ENCODE results near the gene MANBA.
A peak's percentile ranks its signal among the peaks of the same experiment; 100 is the strongest.

MANBA gene

DNA sequence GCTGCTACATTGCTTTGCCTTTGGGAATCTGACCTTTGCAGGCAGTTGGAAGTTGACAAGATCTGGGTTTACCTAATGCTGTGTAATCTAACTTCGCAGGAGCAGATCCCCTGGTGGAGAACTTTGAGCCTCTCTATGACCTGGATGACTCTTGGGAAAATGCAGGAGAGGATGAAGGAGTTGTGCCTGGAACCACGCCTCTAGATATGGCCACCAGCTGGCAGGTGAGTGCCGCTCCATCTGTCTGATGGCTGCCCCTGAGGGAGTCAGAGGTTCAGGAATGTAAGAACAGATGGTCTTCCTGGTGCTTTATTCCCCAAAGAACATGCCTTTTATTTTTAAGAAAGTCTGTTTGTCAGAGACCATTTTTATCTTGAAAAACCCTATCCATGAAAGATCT is 150.3 kb downstream of the MANBA start:
- H3K4me1 ChIP-seq (ENCODE audit: control insufficient read depth in 1 of 2, insufficient read depth in 2 of 2, low read length in 2 of 2) = peaks cover 5 to 9% of the 10 kb centered on the region in 2 experiments
- H3K27me3 ChIP-seq (ENCODE audit: insufficient read depth, low read length) = no peaks in the 10 kb centered on the region
- peaks cover 32 to 45% of the 10 kb centered on the region in 2 experiments for H3K36me3 ChIP-seq (ENCODE audit: control insufficient read depth in 1 of 2, insufficient read depth in 2 of 2, low read length in 2 of 2)
- H4K91ac ChIP-seq (ENCODE audit: low read depth, low read length) = no peak overlapping the region
- H3K9ac ChIP-seq (ENCODE audit: low read length) = no peak overlapping the region
- H3K79me1 ChIP-seq (ENCODE audit: low read length) = no peaks in the 10 kb centered on the region
- H2BK120ac ChIP-seq (ENCODE audit: insufficient read depth, low read length, poor library complexity) = no peak overlapping the region
- peak in 1 of 2 donors; percentile 35 for DNase-seq
- no peak overlapping the region for H2BK5ac ChIP-seq (ENCODE audit: low read depth, low read length, poor library complexity)
- no peak overlapping the region for H3K23ac ChIP-seq (ENCODE audit: low read length)
- H3K4ac ChIP-seq (ENCODE audit: low read depth, low read length) = no peak overlapping the region
- H2AK5ac ChIP-seq (ENCODE audit: low read length) = no peak overlapping the region
- H3K9me3 ChIP-seq (ENCODE audit: insufficient read depth, low read depth, low read length) = no peaks in the 10 kb centered on the region
- H3K79me2 ChIP-seq (ENCODE audit: control insufficient read depth, insufficient read depth, low read length, poor library complexity) = no peaks in the 10 kb centered on the region
- no peak overlapping the region for H3K18ac ChIP-seq (ENCODE audit: low read length)
- no peak overlapping the region for H2AFZ ChIP-seq (ENCODE audit: insufficient read depth, low read length, poor library complexity)
- H3K14ac ChIP-seq (ENCODE audit: low read length) = no peak overlapping the region
- H3K27ac ChIP-seq (ENCODE audit: low read depth, low read length) = no peak overlapping the region
- no peak overlapping the region for H3K4me2 ChIP-seq (ENCODE audit: low read length)
- no peak overlapping the region for H2BK12ac ChIP-seq (ENCODE audit: low read length)
- no peak overlapping the region for H4K8ac ChIP-seq (ENCODE audit: low read depth, low read length)
- no CpG with 5 or more reads among the region's 3 CpGs for WGBS (ENCODE audit: extremely low coverage, insufficient coverage, insufficient read length)
- no peak overlapping the region for H3K4me3 ChIP-seq (ENCODE audit: low read depth, low read length)
- H4K12ac ChIP-seq (ENCODE audit: low read depth, low read length) = no peak overlapping the region

DNA sequence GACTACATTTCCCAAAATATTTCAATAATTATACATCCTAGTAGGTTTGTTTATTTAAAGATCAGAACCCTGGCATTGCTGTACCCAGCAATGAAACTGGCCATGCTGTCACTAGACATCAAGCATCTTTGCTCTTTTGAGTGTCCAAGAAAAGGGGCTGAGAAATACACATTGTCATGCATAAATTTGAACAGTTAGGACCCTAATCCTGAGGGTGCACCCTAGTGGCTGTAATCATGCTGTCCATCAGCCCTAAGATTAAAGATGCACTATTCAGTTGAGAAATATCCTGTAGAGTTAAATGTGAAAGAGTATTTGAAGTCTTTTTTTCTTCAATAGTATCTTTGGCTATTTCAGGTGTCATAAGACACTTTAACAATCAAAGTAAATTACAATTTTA is 150.8 kb downstream of the MANBA start:
- Histone ChIP-seq H3K4me3 (ENCODE audit: low read depth, low read length) (no peak overlapping the region), H4K12ac (ENCODE audit: low read depth, low read length) (no peak overlapping the region), H3K27me3 (ENCODE audit: insufficient read depth, low read length) (no peaks in the 10 kb centered on the region)

DNA sequence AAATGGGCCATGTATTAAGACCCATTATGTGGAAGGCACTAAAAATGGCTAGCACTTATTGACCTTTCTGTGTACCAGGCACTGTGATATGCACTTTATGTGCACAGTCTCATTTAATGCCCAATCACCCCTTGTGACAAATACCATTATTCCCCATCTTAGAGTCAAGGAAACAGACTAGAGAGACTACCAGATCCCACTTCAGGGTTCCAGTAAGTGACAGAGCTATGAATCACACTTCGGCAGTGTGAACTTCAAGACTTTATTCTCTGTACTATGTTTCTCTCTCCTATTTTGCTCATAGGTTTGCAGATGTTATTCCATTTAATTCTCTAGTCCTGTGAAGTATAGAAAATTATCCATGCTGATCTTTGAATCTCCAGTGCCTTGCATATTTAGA is 152.6 kb downstream of the MANBA start:
- H3K9ac ChIP-seq (ENCODE audit: low read length) = no peak overlapping the region
- H3K27ac ChIP-seq (ENCODE audit: low read depth, low read length) = no peak overlapping the region
- H4K12ac ChIP-seq (ENCODE audit: low read depth, low read length) = no peak overlapping the region
- no peak overlapping the region for H4K91ac ChIP-seq (ENCODE audit: low read depth, low read length)
- H3K14ac ChIP-seq (ENCODE audit: low read length) = no peak overlapping the region
- no peak overlapping the region for H2BK5ac ChIP-seq (ENCODE audit: low read depth, low read length, poor library complexity)
- H2AK5ac ChIP-seq (ENCODE audit: low read length) = no peak overlapping the region
- no peak overlapping the region for H3K23ac ChIP-seq (ENCODE audit: low read length)
- no peak overlapping the region for H2BK120ac ChIP-seq (ENCODE audit: insufficient read depth, low read length, poor library complexity)
- no peaks in the 10 kb centered on the region for H3K79me1 ChIP-seq (ENCODE audit: low read length)
- no peak overlapping the region for H4K8ac ChIP-seq (ENCODE audit: low read depth, low read length)
- H3K4me2 ChIP-seq (ENCODE audit: low read length) = no peak overlapping the region
- no peaks in the 10 kb centered on the region for H3K27me3 ChIP-seq (ENCODE audit: insufficient read depth, low read length)
- no peak overlapping the region for H3K4ac ChIP-seq (ENCODE audit: low read depth, low read length)
- no peak overlapping the region for H2BK12ac ChIP-seq (ENCODE audit: low read length)
- peaks cover 22 to 35% of the 10 kb centered on the region in 2 experiments for H3K36me3 ChIP-seq (ENCODE audit: control insufficient read depth in 1 of 2, insufficient read depth in 2 of 2, low read length in 2 of 2)
- WGBS (ENCODE audit: extremely low coverage, insufficient coverage, insufficient read length) = no CpG with 5 or more reads among the region's 1 CpG
- H2AFZ ChIP-seq (ENCODE audit: insufficient read depth, low read length, poor library complexity) = no peak overlapping the region
- H3K4me3 ChIP-seq (ENCODE audit: low read depth, low read length) = no peak overlapping the region
- peaks cover 0 to 3% of the 10 kb centered on the region in 2 experiments for H3K4me1 ChIP-seq (ENCODE audit: control insufficient read depth in 1 of 2, insufficient read depth in 2 of 2, low read length in 2 of 2)
- no peaks in the 10 kb centered on the region for H3K79me2 ChIP-seq (ENCODE audit: control insufficient read depth, insufficient read depth, low read length, poor library complexity)
- DNase-seq = no peak
- no peaks in the 10 kb centered on the region for H3K9me3 ChIP-seq (ENCODE audit: insufficient read depth, low read depth, low read length)
- no peak overlapping the region for H3K18ac ChIP-seq (ENCODE audit: low read length)

More for the DNA sequence above, 150.8 kb downstream of the MANBA start:
- Histone ChIP-seq H3K4ac (ENCODE audit: low read depth, low read length) (no peak overlapping the region), H3K36me3 (ENCODE audit: control insufficient read depth in 1 of 2, insufficient read depth in 2 of 2, low read length in 2 of 2) (peaks cover 30 to 43% of the 10 kb centered on the region in 2 experiments), H3K23ac (ENCODE audit: low read length) (no peak overlapping the region), H2AK5ac (ENCODE audit: low read length) (no peak overlapping the region), H2BK5ac (ENCODE audit: low read depth, low read length, poor library complexity) (no peak overlapping the region), H3K14ac (ENCODE audit: low read length) (no peak overlapping the region), H2BK12ac (ENCODE audit: low read length) (no peak overlapping the region), H3K9me3 (ENCODE audit: insufficient read depth, low read depth, low read length) (no peaks in the 10 kb centered on the region), H4K8ac (ENCODE audit: low read depth, low read length) (no peak overlapping the region), H4K91ac (ENCODE audit: low read depth, low read length) (no peak overlapping the region), H3K27ac (ENCODE audit: low read depth, low read length) (no peak overlapping the region), H2AFZ (ENCODE audit: insufficient read depth, low read length, poor library complexity) (no peak overlapping the region), H3K9ac (ENCODE audit: low read length) (no peak overlapping the region), H2BK120ac (ENCODE audit: insufficient read depth, low read length, poor library complexity) (no peak overlapping the region), H3K4me2 (ENCODE audit: low read length) (no peak overlapping the region), H3K4me1 (ENCODE audit: control insufficient read depth in 1 of 2, insufficient read depth in 2 of 2, low read length in 2 of 2) (peaks cover 5 to 9% of the 10 kb centered on the region in 2 experiments), H3K18ac (ENCODE audit: low read length) (no peak overlapping the region), H3K79me1 (ENCODE audit: low read length) (no peaks in the 10 kb centered on the region), H3K79me2 (ENCODE audit: control insufficient read depth, insufficient read depth, low read length, poor library complexity) (no peaks in the 10 kb centered on the region)
- DNase-seq = no peak

DNA sequence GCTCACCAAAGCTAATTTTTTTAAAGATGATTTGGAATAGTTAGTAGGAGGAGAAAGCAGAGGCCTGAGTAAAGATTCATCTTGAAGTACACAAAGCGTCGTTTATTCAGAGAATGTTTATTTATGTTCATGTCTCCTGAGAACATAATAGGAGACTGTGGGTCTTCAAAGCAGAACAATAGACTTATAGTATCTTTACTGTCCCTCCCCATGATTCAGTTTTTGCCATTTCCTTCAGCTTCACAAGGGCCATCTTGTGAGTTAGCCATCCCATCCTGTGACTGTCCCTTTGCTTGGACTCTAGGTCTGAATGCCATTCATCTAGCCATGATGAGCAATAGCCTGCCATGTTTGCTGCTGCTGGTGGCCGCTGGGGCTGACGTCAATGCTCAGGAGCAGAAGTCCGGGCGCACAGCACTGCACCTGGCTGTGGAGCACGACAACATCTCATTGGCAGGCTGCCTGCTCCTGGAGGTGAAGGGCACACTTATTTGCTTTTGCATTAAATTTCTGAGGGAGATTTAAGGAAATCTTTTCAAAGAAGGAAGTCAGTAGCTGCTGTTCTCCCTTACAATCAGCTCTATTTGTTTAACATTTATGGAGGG is 153.8 kb downstream of the MANBA start:
- H4K12ac ChIP-seq (ENCODE audit: low read depth, low read length) = no peak overlapping the region
- no peak overlapping the region for H4K8ac ChIP-seq (ENCODE audit: low read depth, low read length)
- no peak overlapping the region for H2BK120ac ChIP-seq (ENCODE audit: insufficient read depth, low read length, poor library complexity)
- H3K9ac ChIP-seq (ENCODE audit: low read length) = no peak overlapping the region
- no peak overlapping the region for H3K4me3 ChIP-seq (ENCODE audit: low read depth, low read length)
- no peak overlapping the region for H2BK12ac ChIP-seq (ENCODE audit: low read length)
- H3K79me1 ChIP-seq (ENCODE audit: low read length) = no peaks in the 10 kb centered on the region
- H3K27me3 ChIP-seq (ENCODE audit: insufficient read depth, low read length) = no peaks in the 10 kb centered on the region
- H2AFZ ChIP-seq (ENCODE audit: insufficient read depth, low read length, poor library complexity) = no peak overlapping the region
- H3K4ac ChIP-seq (ENCODE audit: low read depth, low read length) = no peak overlapping the region
- no peaks in the 10 kb centered on the region for H3K9me3 ChIP-seq (ENCODE audit: insufficient read depth, low read depth, low read length)
- DNase-seq = peak; percentile 38 to 66
- peaks cover 17 to 27% of the 10 kb centered on the region in 2 experiments for H3K36me3 ChIP-seq (ENCODE audit: control insufficient read depth in 1 of 2, insufficient read depth in 2 of 2, low read length in 2 of 2)
- peaks cover 0 to 3% of the 10 kb centered on the region in 2 experiments for H3K4me1 ChIP-seq (ENCODE audit: control insufficient read depth in 1 of 2, insufficient read depth in 2 of 2, low read length in 2 of 2)
- H3K4me2 ChIP-seq (ENCODE audit: low read length) = no peak overlapping the region
- no peak overlapping the region for H3K23ac ChIP-seq (ENCODE audit: low read length)
- no CpG with 5 or more reads among the region's 7 CpGs for WGBS (ENCODE audit: extremely low coverage, insufficient coverage, insufficient read length)
- no peak overlapping the region for H2AK5ac ChIP-seq (ENCODE audit: low read length)
- H2BK5ac ChIP-seq (ENCODE audit: low read depth, low read length, poor library complexity) = no peak overlapping the region
- H3K14ac ChIP-seq (ENCODE audit: low read length) = no peak overlapping the region
- H3K18ac ChIP-seq (ENCODE audit: low read length) = no peak overlapping the region
- H3K79me2 ChIP-seq (ENCODE audit: control insufficient read depth, insufficient read depth, low read length, poor library complexity) = no peaks in the 10 kb centered on the region
- no peak overlapping the region for H4K91ac ChIP-seq (ENCODE audit: low read depth, low read length)
- H3K27ac ChIP-seq (ENCODE audit: low read depth, low read length) = no peak overlapping the region

Measured in trophoblast cell (in vitro differentiated cells and primary cell).